HepG2 (cell line): ENCODE measurements around the gene COX6A2. TPM values are rescaled to one million over a fixed set of nuclear protein-coding genes. Genes with fewer than 3 reads are reported as not detected.

Source experiments
- FUBP1 ChIP-seq: sonication (generic); formaldehyde crosslinking; IDR thresholded peaks from 2 replicates; pipeline ENCODE4 v1.5.1; 2020; ENCODE audit warnings: missing genetic modification reagents, mild to moderate bottlenecking, borderline replicate concordance
- IKZF5 ChIP-seq: IDR thresholded peaks from 2 replicates; pipeline ENCODE4 v1.6.1; 2018; ENCODE audit warnings: missing genetic modification reagents, mild to moderate bottlenecking, missing compliant biosample characterization
- NRL ChIP-seq: sonication (generic); formaldehyde crosslinking; IDR thresholded peaks from 2 replicates; pipeline ENCODE4 v1.5.0; 2020; ENCODE audit warnings: missing genetic modification reagents, mild to moderate bottlenecking, moderate library complexity, borderline replicate concordance
- SAFB2 ChIP-seq: sonication (generic); formaldehyde crosslinking; IDR thresholded peaks from 2 replicates; pipeline ENCODE4 v1.5.1; 2020; ENCODE audit warnings: missing genetic modification reagents, low read depth, mild to moderate bottlenecking, borderline replicate concordance
- SOX13 ChIP-seq, 3 experiments: fragments of 450-650 bp in 1 of 3; sonication (generic) in 1 of 3; formaldehyde crosslinking in 1 of 3; IDR thresholded peaks in 2 of 3; conservative IDR thresholded peaks in 1 of 3; 2 replicates each; pipeline versions ENCODE4 v1.5.0 to v1.6.1; 2016 to 2020; ENCODE audit warnings: antibody characterized with exemption in 1 of 3, mild to moderate bottlenecking in 1 of 3, missing compliant biosample characterization in 1 of 3, missing genetic modification reagents in 1 of 3, moderate library complexity in 1 of 3
- USF2 ChIP-seq, 2 experiments: sonication (generic) in 1 of 2; formaldehyde crosslinking in 1 of 2; IDR thresholded peaks; 2 replicates each; pipeline versions ENCODE4 v1.5.1 to v1.6.1; 2011 to 2020; ENCODE audit warnings: borderline replicate concordance in 1 of 2, low read depth in 1 of 2, low read length in 1 of 2, mild to moderate bottlenecking in 1 of 2, missing genetic modification reagents in 1 of 2, moderate library complexity in 1 of 2
- ZBTB4 ChIP-seq: sonication (generic); formaldehyde crosslinking; IDR thresholded peaks from 2 replicates; pipeline ENCODE4 v1.4.0; 2020; ENCODE audit warnings: missing genetic modification reagents, mild to moderate bottlenecking, borderline replicate concordance
- ZMYM2 ChIP-seq: sonication (generic); formaldehyde crosslinking; IDR thresholded peaks from 2 replicates; pipeline ENCODE4 v1.8.0; 2022; ENCODE audit warnings: mild to moderate bottlenecking, missing genetic modification reagents
- ZNF138 ChIP-seq: sonication (generic); formaldehyde crosslinking; IDR thresholded peaks from 2 replicates; pipeline ENCODE4 v1.5.0; 2020; ENCODE audit warnings: mild to moderate bottlenecking, low read depth, missing genetic modification reagents
- ZNF160 ChIP-seq: sonication (generic); formaldehyde crosslinking; IDR thresholded peaks from 2 replicates; pipeline ENCODE4 v1.8.0; 2022; ENCODE audit warnings: mild to moderate bottlenecking, inconsistent platforms, missing genetic modification reagents
- ZNF281 ChIP-seq: sonication (generic); formaldehyde crosslinking; IDR thresholded peaks from 2 replicates; pipeline ENCODE4 v1.4.0; 2020; ENCODE audit warnings: missing genetic modification reagents, borderline replicate concordance
- ZNF816 ChIP-seq: sonication (generic); formaldehyde crosslinking; IDR thresholded peaks from 2 replicates; pipeline ENCODE4 v1.8.0; 2022; ENCODE audit warnings: missing genetic modification reagents, mild to moderate bottlenecking, borderline replicate concordance
- polyA plus RNA-seq, 8 experiments: library from polyadenylated mRNA; depleted of rRNA in 3 of 8; stranded (reverse) in 7 of 8; unstranded in 1 of 8; fragments of >200 nt; fragmentation: Illumina TruSeq in 4 of 8; extraction: Trizol in 4 of 8; gene quantifications; 2 replicates each; pipeline versions ENCODE4 v1.2.1 to v1.2.3, GENCODE V29; 2011 to 2016; ENCODE audit warnings: low read depth in 4 of 8, missing spikeins in 1 of 8, mixed read lengths in 1 of 8; ENCODE audit not compliant: insufficient read depth in 1 of 8
- total RNA-seq, 5 experiments: library from RNA; depleted of rRNA; stranded (reverse); fragments of >200 nt; fragmentation: Illumina TruSeq; extraction: Trizol; gene quantifications; 2 replicates each; pipeline ENCODE4 v1.2.3, GENCODE V29; 2016; ENCODE audit warnings: low read depth in 1 of 5

The COX6A2 gene
- total and polyA plus RNA-seq, 2 of the 13 experiments (the other 11 are each of a cell fraction or from before 2014, with no cell fraction given) = not detected

- TF ChIP-seq ZMYM2 (CRISPR knock-in tag) (peak; percentile 22; the same call in 1 of the 2 replicates), FUBP1 (0 out of 2 replicates have a peak, but pooled peaks have one; percentile 27), NRL (peak; percentile 34; the same call in 1 of the 2 replicates), USF2 (IDR thresholded peaks at IDR 0.05; ENCODE audit: low read depth, low read length) (no peak), USF2 (CRISPR knock-in tag; IDR thresholded peaks at IDR 0.05; ENCODE audit: borderline replicate concordance) (no peak), SAFB2 (CRISPR knock-in tag) (0 out of 2 replicates have a peak, but pooled peaks have one; percentile 57), ZBTB4 (CRISPR knock-in tag) (peak; percentile 90), IKZF5 (CRISPR knock-in tag) (peak; percentile 71), SOX13 (IDR thresholded peaks at IDR 0.05) (no peak), SOX13 (CRISPR knock-in tag; conservative IDR thresholded peaks at IDR 0.05 in 1 of 2, IDR thresholded peaks at IDR 0.05 in 1 of 2) (0 out of 4 replicates have a peak, but pooled peaks of 1 of the 2 experiments have one; percentile 40), ZNF160 (CRISPR knock-in tag) (peak; percentile 41; the same call in 1 of the 2 replicates), ZNF281 (CRISPR knock-in tag) (peak; percentile 76), ZNF138 (0 out of 2 replicates have a peak, but pooled peaks have one; percentile 34), ZNF816 (CRISPR knock-in tag) (no peak; the same call in 1 of the 2 replicates)
These were observed 49.4 kb upstream of the COX6A2 start (continued) for GRCh38 chr16:31477220-31478216.
